T-helper 22 cell (primary cell): ENCODE data around the gene REC114.
"Not testable (repeated sequence)": the region's sequence is repeated elsewhere in the genome, so short reads cannot be mapped to it uniquely, and the experiment has no call there.

ENCODE experiments used
- DNase-seq: peaks from one replicate; pipeline ENCODE4 v3.0.0-alpha.2; 2020; ENCODE audit warnings: low read depth

Gene REC114

DNA sequence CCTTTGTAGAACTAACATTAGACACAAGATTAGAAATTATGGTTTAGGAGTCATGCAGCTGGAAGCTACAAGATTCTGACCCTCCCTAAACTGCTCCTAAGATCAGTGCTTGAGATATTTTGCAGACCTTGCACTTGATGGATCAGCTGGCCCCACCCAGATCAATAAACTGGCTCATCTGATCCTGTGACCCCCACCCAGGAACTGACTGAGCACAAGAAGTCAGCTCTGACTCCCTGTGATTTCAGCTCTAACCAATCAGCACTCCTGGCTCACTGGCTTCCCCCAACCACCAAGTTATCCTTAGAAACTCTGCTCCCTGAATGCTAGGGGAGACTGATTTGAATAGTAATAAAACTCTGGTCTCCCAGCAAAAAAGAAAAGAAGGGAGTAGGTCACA lies 134.6 kb downstream of the REC114 start:
- DNase-seq = not testable (repeated sequence)

DNA sequence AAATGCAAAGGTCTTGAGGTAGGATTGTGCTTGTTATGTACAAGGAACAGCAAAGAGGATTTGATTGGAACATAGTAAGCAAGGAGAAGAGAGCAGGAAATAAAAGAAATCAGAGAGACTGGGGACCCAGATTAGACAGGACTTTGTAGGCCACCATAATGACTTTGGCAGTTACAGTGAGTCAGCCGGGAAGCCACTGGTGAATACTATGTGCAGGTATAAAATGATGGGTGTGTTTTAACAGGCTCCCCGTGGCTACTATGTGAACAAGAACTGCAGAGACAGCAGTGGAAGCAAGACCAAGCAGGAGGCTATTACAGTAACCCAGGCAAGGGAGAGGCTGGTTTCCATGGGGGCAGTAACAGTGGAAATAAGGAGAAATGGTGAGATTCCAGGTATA lies 135.1 kb downstream of the REC114 start:
- DNase-seq = no peak

DNA sequence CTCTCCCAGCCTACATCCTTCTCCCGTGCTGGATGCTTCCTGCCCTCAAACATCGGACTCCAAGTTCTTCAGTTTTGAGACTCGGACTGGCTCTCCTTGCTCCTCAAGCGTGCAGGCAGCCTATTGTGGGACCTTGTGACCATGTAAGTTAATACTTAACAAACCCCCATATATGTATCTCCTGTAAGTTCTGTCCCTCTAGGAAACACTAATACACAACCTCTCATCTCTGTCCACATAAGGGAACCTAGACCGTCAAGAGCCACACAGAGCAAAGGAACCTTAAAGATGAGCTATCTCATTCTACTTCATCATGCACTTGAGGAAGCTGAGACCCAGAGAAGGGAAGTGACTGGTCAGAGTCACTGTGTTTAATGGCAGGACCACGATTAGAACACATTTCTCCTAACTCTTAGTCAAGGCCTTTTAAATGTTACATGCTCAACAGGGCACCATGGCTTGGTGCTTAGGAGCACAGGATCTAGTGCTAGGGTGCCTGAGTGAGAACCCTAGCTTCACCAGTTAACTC lies 140.0 kb downstream of the REC114 start:
- DNase-seq = no peak

DNA sequence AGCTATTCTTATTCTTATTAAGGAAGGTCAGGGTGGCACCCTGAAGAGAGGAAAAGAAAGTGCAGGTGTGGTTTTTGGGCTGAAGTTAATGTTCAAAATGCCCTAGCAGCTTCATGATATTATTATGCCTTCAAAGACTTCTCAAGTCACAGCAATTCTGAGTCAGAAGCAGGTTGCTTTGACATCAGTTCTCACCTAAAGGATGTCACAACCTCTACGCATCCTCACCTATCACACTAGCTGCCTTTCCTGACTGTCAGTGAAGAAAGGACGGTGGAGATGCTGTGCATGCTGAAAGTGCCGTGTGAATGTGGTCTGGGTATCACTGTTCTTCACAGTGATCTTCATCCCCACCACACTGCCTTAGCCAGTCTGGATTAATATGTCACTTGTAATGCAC lies 140.6 kb downstream of the REC114 start:
- DNase-seq = no peak

DNA sequence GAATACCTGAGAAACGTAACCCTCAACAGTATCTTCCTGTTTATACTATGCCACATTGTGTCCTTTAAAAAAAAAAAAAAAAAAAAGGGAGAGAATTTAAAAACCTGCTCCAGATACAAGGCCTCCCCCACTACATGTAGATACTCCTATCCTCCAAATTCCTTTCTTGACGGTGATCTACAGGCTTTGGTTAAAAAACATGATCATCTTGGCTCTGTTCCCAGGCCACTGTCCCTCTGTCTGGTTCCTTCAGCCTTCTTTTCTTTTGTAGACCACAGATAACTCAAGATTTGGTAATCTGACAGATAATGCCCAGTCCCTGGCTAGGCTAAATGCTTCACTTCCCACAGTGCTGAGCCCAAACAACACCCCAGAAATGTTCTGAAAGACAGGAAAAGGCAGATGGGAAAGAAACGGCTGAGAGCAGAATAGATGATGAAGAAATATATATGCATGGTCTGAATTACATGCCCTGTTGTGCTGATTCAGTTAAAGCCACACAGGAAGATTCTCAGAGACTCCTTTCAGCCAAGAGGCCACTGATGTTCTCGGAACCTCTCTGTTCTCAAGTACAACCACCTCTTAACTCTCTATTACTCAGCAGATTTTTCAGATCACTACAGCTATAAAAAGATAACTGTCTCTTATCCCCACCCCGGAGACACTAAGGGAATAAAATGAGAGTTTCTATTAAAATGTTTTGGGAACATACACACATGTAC lies 141.9 kb downstream of the REC114 start:
- no peak for DNase-seq

DNA sequence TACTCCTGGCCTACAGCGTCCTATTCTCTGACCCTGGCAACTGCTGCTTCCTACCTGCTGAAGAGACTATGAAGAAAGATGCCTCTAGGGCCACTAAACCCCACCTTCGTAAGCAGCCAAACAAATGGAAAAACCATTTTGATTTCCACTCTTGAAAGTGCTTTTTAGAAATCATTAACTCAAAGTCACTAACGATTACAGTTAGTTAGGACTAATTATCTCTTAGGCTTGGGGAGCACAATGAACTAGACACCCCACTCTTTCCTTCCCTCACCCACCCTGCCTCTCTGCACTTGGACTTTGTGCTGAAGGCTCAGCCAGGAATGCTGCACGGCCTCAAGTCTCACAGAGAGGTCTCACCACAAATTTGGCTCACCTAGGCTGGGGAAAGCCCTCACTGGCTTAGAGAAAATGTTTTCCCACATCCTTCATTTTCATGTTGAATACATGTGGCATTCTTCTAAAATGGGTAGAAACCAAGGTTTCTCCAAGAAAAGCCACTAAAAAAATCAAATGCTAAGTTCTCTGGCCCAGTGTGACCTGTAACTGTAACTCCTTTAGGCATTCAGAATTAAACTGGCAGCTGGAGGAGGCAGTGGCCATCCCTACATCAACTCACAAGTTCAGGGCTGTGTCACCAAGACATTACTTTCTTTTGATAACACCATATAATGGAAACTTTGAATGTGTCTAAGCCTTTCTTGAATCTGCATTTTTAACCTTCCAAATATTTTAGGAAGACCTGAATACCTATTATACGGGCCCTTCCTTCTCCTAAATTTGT lies 143.1 kb downstream of the REC114 start:
- no peak for DNase-seq

DNA sequence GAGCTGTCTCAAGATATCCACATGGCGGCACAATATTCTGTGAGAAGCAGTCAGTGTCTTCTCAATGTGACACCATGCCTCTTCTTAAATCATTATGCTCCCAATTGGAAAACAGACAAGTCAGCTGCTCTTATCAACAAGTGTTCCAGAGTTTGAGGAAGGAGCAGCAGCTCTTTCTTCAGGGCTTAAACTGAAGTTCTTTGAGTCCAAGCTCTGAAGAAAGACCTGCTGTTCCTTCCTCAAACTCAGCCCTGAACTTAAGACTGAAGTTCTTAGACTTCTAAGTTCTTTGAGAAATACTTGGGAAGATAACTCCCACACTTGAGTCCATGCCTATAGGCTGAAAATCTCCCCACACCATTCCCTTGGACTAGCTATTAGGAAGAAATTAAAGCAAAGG lies 146.8 kb downstream of the REC114 start:
- DNase-seq = no peak

DNA sequence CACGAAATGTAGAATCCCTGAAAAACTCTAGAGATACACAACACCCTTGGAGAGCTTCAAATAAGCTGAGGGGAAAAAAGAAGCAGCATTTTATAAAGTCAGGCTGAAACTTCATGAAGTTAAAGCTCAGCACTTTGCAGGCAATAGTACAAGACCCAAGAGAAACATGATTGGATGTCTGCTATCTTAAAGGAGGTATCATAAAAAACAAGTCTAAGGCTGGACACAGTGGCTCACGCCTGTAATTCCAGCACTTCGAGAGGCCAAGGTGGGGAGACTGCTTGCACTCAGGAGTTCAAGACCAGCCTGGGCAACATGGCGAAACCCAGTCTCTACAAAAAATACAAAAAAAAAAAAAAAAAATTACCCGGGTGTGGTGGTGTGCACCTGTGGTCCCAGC lies 147.3 kb downstream of the REC114 start:
- DNase-seq = no peak

DNA sequence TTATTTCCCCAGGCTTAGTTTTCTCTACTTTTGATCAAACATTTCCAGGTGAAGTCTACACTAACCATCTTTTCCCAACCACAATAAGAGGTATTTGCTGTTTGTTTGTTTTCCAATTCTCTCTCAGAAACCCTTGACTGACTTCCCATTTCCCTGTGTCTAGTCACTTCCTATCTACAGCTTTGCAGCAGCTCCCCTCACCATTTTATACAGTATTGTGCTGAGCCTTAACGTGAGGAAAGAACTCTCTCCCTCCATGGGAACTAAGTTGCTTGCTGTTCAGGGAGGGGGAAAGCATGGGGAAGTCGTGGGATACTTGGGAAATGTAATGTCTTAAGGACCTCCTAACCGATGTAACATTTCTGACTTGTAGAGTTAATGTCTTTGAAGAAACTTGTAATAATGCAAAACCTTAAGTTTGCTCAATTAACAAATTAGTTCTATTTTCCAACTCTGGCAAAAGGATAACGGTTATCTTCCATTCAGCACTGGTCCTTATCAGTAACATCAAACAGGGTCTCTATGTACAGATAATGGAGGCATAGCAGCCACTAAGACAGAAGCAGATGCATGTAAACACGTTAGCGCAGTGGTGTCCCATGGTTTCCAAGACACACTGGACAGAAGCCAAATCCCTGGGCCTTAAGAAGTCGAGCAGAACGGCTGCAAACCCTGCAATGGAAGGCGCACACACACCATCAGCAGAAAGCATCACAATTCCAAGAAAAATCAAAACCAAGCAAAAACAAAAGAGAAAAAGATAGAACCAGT lies 150.5 kb downstream of the REC114 start:
- no peak for DNase-seq

DNA sequence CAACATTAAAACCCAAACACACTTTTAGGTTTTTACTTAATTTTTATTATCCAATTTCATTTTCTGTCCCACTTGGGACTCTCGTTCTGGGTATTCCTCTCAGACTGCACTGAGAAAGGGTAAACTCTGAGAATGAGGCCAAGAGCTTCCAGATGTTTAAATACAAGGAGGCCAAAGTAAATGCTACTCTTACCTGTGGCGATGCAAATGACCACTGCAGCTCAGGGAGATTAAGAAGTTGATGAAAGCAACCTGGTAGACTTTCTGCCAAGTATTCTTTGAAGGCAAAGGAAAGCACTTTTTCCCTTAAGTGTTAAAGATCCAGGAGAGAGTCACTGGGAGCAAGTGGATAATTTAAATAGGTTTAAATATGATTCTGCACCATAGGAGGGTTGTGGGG lies 151.1 kb downstream of the REC114 start:
- DNase-seq = no peak

DNA sequence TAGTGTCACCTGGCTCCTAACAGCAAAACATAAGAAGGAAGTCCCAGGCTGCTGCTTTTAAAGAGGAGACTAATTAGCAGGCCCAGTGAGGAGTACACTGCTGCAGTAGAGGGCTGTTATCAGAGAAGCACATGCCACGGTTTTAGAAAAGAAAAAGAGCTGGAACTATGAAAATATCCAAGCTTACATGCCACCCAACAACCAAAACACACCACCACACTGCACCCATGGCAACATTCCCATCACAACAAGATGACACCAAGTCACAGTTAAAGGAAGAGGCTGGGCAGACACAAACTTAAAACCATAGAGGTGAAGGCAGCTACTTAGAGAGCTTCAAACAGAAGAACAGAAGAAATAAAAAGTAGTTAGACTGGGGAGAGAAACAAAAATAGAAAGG lies 153.2 kb downstream of the REC114 start:
- DNase-seq = no peak

DNA sequence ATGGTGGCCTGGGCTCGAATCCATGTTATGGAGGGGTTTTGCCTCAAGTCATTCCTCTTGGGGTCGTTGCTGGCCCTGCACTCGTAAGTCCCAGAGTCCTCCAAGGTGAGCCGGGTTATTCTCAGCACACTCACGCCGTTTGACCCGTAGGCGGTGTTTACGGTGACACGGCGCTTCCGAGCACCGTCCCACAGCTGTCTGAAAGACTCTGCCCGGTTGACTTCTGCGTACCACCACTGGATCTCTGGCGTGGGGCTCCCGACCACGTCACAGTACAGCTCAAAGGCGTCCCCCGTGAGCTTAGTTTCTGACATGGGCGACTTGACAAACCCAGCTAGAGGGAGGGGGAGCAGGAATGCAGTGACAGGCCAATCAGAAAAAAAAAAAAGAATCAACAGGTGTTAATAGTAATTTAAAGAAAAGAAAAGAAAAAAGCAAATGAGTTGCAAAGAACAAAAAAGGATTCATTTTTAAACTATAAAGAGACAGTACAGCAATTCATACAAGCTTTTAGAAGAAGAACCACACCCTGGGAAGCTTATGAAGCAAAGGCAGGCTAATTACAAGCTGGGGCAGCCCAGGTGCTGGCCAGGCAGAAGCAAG lies 154.2 kb downstream of the REC114 start:
- DNase-seq = no peak

DNA sequence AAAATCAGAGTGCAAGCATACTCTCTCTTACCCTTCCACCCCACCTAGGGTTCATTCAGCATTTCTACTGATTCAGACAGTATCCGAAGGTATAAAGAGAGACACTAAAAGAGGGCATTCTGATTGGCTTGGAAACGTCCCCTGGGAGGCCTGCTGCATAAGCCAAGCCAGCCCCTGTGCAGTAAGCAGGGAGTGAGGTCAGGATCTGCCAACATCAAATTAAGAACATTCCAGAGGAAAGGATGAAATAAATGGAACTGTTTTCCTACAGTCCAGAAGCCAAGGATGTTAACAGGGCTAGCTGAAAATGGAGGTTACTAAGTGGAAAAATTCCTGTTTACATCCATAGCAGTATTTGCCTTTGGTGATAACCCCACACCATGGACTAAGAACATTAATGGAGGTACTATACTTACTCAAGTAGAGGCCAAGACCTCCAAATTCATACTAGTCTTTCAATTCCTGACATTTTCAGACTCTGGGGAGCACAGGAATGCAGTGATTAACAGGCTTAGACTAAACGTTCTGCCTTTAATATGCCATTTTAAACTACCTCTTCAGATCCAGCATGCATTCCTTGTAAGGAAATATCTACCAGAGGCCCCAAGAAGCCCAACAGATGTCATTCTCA lies 155.7 kb downstream of the REC114 start:
- no peak for DNase-seq

DNA sequence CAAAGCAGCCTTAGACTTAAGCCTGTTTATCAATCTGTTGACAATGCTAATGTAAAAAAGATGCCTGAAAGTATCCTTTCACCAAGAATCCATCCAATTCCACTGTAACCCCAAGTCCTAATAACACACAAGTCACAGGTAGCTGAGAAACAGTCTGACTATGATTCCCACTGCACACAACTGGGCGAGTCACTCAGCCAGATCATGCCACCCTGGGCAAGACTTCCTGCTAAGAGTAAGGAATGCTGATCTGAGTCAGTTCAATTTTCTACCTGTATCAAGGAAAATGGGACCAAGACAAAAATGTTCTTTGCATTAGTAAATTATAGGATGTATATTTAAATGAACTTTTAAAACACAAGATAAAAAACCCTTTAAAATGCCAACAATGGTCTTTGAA lies 157.0 kb downstream of the REC114 start:
- DNase-seq = no peak

DNA sequence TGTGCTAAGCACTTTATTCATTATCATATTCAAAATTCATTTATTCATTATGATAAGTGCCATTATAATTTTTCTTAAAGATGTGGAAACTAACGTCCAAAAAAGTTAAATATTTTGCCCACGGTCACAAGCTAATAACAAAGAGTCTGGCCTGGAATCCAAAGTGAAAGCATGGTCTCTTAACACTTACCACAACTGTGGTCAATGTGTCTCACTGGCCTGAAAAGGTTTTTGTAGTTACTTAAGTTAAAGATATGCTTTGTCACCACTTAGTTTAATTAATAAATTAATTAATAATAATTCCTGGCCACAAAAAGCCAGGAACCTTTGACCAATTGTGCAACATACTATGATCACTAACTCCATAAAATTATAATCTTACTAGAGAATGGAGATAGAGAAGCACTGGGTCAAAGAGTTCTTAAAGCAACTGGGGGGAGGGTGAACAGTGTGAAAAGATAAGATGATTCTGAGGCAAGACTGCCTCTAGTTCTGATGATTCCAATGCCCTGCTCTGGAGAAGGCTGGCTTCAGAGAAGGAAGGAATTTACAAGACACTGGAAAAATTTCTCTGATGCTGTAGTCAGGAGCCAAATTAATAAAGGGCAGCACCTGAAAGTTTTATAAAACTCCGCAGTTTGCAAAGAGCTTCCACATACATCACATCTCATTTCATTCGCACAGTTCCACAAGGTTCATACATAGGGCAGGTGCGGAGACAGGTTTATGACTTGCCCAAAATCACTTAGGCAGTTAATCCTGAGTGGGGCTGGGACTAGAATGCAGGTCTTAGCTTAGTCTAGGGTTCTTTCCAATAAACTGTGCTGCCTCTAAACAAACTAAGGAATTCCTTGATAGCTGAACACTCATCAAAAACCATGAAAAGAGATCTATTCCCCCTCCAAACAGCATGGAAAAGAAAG lies 157.7 kb downstream of the REC114 start:
- DNase-seq = no peak

DNA sequence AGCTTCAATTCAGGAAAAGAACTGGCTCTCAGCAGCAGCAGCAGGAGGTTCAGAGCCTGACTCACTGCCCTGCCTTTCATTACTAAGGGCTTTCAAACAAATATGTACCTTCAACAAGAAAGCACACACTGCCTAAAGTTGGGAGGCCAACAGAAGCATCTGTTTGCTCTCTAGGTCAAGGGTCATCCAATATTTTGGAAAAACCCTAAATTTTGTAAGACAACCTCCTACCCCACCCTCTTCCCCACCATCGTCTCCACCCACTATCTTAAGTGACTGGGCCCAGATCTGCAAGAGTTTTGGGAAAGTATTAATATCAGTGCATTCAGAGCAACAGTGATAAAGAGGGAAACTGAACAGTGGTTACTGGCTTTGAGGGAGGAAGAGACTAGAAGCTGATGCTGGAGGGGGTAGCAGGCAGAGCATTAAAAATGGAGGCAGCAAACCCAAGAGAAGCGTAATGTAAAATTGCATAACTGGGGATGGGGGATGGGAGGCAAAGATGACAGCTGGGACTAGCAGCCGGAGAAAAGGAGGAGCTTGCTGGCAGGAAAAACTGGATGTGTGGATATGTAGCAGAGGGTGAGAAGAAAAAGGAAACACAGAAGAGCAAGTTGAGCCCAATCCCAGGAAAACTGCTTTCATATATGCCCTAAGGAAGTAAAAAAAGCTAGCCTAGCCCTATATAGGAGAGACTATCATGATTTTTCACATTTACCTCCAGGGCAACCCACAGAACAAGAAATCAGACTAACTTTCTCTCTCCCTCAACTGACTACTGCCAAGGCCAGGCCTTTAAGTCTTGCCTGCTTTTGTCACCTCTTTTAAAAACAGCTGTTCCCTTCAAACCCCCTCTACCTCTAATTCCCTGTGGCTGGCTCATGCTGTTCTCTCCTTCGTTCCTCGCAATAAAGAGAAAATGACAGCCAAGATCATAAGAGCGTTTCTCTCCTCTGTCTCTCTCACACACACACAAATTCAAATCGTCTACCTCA lies 158.8 kb downstream of the REC114 start:
- DNase-seq = no peak

DNA sequence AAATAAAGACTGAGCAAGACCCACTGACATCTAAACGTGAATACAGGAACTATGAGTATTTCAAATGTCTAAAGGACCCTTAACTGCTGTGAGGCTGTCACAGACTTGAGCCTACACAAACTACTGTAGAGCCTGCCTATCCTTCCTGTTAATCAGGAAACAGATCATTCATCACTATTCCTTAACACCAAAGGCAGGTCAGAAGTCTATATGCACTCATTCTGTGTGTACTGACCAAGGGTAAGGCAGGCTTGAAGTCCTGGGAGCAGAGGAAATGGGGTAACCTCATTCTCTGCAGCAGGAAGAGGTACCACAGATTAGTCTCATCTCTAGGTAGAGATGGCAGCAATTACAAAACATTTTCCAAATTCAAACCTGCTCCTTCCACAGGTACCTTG lies 159.5 kb downstream of the REC114 start:
- DNase-seq = no peak

DNA sequence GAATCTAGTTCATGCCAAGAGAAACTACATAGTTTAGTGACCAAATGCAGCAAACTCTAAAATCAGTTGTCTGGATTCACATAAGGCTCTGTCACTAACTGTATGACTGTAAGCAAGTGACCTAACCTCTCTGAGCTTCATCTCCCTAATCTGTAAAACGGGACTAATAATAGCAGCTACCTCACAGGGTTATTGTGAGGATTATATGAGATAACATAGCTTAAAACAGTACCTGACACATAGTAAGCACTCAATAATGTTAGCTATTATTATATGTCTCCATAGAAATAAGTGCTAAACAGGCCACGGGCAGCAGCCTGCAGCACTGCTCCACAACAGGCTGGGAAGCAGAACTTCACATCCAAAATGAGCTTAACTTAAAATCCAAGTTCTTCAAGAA lies 160.0 kb downstream of the REC114 start:
- no peak for DNase-seq

DNA sequence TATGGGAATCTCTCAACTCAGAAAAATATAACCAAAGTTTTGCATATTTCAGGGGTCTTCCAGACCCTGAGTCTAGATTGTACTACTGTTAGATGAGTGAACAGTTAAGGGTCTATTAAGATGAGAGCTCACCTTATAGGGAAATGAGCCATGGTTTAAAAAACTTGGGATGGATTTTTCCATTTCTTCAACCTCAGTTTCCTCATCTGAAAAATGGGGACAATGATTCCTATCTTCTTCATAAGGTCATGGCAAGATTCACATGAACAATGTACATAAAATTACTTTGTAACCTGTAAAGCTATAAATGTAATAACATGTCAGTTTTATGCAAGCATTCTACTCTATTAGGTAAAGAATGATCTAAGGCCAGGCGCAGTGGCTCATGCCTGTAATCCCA lies 161.5 kb downstream of the REC114 start:
- no peak for DNase-seq
